COR-L47 (cell line): ENCODE measurements around the gene PEMT.
A peak's percentile ranks its signal among the peaks of the same experiment; 100 is the strongest.

Source experiments
- DNase-seq: peaks from one replicate; lab custom pipeline; 2025; lab: John Stamatoyannopoulos, UW

PEMT gene

GRCh38 chr17:17514993-17515933, 76.2 kb downstream of the PEMT start:
- DNase-seq, result no peak

GRCh38 chr17:17514361-17514992, 77.0 kb downstream of the PEMT start:
- DNase-seq, result no peak

GRCh38 chr17:17513626-17514025, 77.9 kb downstream of the PEMT start:
- DNase-seq, result no peak

GRCh38 chr17:17512866-17513265, 78.6 kb downstream of the PEMT start:
- no peak for DNase-seq

GRCh38 chr17:17511881-17512858, 79.3 kb downstream of the PEMT start:
- DNase-seq, result no peak

- DNase-seq, result no peak
Observed at GRCh38 chr17:17511293-17511741, 80.2 kb downstream of the PEMT start.

DNA sequence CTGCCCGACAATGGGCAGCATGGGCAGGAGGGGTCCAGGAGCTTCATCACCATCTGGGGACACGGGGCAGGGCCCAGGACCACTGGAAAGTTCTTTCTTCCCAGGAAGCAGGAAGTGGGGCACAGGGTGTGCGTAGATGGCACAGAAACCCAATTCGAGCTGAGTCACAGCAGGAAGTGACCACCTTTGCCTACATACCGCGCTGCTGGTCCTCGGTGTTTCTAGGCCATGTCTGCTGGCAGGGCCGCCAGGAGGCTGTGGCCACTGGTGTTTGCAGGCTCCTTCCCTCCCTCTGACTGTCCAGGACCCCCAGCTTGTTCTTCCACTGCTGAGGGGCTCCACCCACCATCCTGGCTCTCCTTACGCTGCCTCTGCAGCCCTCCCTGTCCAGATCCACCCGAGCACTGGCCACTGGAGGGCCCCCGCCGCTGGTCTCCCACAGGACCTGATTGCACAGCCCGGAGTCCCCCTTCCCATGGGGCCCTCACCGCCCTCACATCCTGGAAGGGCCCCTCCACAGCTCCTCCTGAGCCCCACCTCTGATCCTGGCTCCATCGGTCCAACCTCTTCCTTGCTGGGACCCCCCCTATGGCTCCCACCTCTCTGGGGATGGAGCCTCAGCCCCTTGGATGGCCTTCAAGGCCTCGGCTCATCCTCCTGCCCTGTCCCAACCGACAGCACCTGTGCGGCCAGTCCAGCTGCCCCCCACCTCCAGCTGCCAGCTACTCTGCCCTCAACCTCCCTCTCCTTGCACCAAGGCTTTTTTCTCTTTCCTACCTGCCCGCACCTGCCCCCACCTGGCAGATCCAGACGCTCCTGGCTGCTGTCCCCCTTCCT, 80.8 kb downstream of the PEMT start:
- no peak for DNase-seq

GRCh38 chr17:17509601-17510425, 81.7 kb downstream of the PEMT start:
- DNase-seq, result no peak

GRCh38 chr17:17508646-17509591, 82.6 kb downstream of the PEMT start:
- DNase-seq, result no peak

GRCh38 chr17:17508019-17508535, 83.4 kb downstream of the PEMT start:
- DNase-seq, result no peak

GRCh38 chr17:17507465-17508011, 84.0 kb downstream of the PEMT start:
- no peak for DNase-seq

DNA sequence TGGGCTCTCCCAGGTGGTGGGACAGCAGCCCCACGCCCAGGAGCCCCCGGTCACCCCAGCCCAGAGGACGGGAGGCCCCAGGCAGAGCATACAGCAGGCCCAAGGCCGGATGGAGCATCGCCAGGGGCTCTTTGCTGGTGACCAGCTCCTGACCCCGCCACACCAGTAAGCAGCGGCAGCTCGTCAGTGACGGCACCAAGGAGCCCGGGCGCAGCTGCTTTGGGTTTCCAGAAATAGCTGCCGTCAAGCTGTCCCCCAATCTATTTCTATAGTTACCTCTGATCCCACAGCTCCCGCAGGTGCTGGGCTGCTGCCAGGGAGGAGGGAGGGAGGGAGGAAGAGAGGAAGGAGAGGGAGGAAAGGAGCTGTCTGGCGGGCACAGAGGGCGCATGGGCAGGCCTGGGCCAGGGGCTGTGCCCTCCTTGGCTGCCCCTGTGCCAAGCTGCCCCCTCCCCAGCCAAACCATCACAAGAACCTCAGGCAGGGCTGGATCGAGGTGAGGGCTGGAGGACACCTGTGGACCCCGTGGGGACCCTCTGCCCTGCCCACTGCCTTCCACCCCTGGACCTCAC, 84.5 kb downstream of the PEMT start:
- DNase-seq, result peak; percentile 30

GRCh38 chr17:17506181-17506741, 85.2 kb downstream of the PEMT start:
- DNase-seq, result no peak

GRCh38 chr17:17505610-17506171, 85.8 kb downstream of the PEMT start:
- no peak for DNase-seq

GRCh38 chr17:17505151-17505550, 86.4 kb downstream of the PEMT start:
- DNase-seq, result no peak

- no peak for DNase-seq
Observed at GRCh38 chr17:17504341-17505140, 87.0 kb downstream of the PEMT start.
